HG03025 (cell line): ENCODE results near the gene NXPH4.

Source experiments
- ATAC-seq: cut with Tn5 transposase; IDR thresholded peaks from one replicate; pipeline ENCODE4 v1.9.1; 2021; ENCODE audit warnings: mild to moderate bottlenecking, moderate library complexity; ENCODE audit not compliant: unreplicated experiment, low FRiP score

NXPH4 gene

DNA sequence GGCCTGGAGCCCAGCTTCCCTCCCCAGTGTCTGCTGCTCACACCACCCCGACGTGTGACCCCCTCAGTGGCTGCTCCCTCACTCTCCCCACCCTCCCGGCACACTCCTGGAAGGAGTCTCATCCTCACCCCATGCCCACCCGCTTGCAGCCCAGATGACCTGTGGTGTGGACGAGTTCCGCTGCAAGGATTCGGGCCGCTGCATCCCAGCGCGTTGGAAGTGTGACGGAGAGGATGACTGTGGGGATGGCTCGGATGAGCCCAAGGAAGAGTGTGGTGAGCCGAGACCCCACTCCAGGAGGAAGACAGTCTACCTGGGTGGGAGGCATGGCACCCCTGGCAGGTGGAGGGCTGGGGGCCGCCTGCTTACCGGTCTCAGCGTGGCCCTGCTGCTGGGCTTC lies 15.0 kb upstream of the NXPH4 start:
- no peak for ATAC-seq

DNA sequence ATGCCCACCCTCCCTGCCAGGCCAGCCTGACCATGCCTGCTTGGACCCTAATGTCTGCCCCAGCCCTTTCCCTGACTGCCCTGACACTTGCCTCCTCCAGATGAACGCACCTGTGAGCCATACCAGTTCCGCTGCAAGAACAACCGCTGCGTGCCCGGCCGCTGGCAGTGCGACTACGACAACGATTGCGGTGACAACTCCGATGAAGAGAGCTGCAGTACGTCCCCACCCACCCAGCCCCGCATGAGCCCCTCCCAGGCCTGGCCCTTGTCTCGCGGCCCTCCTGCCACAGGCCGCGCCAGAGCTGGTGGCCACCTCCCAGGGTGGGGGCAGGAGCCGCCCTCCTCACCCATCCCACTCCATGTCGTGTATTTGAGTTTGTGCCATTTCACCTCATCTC lies 14.3 kb upstream of the NXPH4 start:
- no peak for ATAC-seq

DNA sequence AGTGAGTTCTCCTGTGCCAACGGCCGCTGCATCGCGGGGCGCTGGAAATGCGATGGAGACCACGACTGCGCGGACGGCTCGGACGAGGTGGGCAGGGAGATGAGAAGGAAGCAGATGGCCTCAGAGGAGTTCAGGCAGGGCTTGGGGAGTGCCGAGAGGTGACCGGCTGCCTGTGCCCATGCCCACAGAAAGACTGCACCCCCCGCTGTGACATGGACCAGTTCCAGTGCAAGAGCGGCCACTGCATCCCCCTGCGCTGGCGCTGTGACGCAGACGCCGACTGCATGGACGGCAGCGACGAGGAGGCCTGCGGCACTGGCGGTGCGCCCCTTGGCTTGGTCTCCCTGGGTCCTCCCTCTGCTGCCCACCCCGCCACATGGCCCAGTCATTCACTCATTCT lies 13.4 kb upstream of the NXPH4 start:
- no peak for ATAC-seq

DNA sequence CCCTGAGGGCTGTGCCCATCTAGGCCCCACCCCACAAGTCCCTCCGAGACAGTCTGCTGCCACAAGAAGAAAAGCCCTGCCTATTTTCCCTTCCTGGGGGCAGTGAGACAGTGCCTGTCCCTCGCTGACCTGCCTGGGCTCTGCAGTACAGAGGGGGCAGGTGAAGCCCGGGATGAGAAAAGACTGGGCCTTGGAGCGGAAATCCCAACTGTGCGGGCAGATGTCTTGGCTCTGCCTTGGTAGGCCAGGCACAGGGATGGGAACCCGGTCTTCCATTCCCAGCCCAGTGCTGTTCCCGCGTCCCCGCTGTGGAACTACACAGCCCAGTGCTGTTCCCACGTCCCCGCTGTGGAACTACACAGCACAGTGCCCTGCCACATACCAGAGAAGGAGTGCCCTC lies 12.8 kb upstream of the NXPH4 start:
- ATAC-seq = no peak

DNA sequence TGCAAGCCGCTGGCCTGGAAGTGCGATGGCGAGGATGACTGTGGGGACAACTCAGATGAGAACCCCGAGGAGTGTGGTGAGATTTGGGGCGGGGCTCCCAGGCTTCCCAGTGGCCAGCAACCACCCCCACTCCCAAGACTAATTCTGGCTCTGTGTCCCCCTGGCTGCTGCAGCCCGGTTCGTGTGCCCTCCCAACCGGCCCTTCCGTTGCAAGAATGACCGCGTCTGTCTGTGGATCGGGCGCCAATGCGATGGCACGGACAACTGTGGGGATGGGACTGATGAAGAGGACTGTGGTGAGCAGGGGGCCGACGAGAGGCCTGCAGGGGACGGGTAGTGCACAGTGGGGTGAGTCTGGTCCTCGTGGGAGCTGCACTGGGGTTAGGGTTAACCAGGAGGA lies 12.1 kb upstream of the NXPH4 start:
- no peak for ATAC-seq

DNA sequence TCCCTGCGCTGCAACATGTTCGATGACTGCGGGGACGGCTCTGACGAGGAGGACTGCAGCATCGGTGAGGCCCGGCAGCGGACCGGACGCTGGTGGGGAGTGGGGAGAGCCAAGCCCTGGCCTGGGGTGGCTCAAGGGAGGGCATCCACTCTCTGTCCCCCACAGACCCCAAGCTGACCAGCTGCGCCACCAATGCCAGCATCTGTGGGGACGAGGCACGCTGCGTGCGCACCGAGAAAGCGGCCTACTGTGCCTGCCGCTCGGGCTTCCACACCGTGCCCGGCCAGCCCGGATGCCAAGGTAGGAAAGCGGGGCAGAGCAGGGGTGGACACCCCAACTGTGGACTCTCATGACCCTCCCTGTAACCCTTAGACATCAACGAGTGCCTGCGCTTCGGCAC lies 11.4 kb upstream of the NXPH4 start:
- no peak for ATAC-seq

DNA sequence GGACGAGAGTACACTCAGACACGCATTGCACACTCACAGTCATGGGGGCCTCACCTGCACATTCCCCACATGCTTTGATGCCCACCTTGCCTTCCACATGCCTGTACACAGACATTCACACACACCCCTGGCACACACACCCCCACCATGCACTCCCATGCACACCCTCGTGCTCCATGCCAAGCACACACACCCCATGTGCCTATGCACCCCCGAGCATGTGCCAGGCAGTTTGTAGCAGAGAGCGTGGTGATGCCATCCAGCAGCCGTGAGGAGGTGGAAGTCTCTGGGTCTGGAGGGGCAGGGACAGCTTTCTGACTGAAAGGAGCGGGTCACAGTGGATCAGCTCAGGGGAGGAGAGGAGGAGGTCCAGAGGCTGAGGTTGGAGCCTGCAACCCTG lies 10.7 kb upstream of the NXPH4 start:
- no peak for ATAC-seq

DNA sequence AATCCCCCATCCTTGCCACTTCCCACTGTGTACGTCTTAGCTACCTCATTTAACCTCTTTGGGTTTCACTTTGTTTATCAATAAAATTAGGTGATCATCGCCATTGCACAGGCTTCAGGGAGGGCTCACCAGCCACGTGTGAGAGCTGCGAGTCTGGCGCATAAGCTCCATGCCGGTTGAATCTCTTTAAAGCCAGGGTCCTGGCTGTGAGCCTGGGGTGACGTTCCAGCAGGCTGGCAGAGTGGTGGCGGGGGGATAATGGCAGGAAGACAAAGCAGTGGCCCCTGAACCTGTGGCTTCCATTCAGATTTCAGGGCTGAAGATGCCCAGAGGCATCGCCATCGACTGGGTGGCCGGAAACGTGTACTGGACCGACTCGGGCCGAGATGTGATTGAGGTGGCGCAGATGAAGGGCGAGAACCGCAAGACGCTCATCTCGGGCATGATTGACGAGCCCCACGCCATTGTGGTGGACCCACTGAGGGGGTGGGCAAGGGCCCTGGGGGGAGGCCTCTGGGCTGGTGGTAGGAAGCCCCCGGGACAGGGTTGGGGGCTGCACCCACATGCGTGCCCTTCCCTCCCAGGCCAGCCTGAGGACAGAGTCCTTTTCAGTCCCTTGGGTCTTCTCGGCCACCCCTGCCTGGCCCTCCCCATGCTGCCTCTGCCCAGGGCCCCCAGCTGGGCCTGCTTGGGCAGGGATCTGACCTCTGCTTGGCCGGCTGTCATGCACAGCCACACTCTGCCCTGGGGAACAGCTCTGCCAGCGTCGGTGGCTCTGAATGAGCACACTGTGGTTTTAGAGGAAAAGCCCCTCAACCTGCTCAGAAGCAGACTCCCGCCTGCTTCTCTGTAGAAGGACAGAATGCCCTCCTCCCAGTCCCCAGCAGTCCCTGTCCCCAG lies 8.6 kb upstream of the NXPH4 start:
- no peak for ATAC-seq

DNA sequence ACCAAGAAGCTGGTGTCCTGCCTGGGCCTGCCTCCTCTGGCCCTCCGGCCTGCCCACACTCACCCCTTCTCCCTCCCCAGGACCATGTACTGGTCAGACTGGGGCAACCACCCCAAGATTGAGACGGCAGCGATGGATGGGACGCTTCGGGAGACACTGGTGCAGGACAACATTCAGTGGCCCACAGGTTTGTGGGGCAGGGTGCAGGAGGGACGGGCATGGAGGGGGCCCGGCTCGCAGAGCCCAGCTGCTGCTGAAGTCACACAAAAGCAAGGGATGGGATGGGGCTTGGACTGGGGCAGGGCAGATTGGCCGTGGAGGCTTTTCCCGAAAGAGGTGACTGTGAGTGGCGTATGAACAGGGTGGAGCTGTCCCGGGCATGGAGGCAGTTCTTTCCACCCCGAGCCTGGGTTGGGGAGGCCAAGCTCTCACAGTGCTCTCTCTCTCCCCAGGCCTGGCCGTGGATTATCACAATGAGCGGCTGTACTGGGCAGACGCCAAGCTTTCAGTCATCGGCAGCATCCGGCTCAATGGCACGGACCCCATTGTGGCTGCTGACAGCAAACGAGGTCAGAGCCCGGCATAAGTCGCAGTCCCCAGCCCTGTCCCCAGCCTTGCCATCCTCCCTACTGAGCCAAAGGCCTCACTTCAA lies 7.8 kb upstream of the NXPH4 start:
- ATAC-seq = no peak

DNA sequence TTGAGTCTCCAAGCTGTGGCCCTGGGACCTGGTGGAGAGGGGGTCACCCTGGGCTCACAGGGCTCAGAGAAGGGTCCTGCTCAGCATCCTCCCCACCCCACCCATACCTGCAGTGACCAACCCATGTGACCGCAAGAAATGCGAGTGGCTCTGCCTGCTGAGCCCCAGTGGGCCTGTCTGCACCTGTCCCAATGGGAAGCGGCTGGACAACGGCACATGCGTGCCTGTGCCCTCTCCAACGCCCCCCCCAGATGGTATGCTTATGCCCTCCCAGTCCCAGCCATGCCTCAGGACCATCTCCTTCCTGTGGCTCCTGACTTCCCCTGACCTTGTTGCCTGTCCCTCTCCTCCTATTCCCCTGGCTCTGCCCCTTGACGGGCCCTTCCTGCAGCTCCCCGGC lies 6.7 kb upstream of the NXPH4 start:
- ATAC-seq = no peak

DNA sequence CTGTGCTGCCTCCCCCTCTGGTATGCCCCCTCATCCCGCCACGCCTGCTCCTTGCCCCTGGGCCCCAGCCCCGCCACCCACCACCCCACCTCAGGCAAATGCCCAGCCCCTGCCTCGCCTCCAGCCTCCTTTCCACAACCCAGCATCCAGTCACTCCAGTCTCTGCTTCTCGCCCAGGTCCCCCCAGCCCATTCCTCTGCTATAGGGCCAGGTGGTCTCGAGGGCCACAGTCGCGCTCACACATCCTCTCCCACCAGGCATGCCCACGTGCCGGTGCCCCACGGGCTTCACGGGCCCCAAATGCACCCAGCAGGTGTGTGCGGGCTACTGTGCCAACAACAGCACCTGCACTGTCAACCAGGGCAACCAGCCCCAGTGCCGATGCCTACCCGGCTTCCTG lies 6.1 kb upstream of the NXPH4 start:
- ATAC-seq = no peak

DNA sequence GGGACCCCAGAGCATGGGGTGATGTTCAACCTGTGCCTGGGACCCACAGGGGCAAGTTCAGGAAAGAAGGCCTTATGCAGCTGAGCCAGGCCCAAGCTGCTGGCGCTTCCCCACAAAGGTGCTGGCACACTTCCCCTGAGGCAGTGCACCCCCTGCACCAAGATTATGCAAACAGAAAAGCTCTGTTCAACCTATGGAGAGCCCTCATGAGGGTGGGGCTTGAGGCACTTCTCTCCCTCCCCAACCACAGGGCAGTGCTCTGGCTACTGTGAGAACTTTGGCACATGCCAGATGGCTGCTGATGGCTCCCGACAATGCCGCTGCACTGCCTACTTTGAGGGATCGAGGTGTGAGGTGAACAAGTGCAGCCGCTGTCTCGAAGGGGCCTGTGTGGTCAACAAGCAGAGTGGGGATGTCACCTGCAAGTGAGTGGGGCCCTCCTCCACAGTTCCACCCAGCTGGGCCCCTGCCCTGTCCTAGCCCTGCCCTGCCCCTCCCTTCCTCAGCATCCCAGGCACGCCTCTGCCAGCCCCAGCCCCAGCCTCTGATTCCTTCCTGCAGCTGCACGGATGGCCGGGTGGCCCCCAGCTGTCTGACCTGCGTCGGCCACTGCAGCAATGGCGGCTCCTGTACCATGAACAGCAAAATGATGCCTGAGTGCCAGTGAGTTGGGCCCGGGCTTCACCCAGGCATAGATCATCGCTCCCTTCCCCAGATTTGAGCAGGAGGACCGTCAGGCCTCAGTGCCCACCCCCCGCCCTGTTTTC lies 5.5 kb upstream of the NXPH4 start:
- ATAC-seq = no peak

DNA sequence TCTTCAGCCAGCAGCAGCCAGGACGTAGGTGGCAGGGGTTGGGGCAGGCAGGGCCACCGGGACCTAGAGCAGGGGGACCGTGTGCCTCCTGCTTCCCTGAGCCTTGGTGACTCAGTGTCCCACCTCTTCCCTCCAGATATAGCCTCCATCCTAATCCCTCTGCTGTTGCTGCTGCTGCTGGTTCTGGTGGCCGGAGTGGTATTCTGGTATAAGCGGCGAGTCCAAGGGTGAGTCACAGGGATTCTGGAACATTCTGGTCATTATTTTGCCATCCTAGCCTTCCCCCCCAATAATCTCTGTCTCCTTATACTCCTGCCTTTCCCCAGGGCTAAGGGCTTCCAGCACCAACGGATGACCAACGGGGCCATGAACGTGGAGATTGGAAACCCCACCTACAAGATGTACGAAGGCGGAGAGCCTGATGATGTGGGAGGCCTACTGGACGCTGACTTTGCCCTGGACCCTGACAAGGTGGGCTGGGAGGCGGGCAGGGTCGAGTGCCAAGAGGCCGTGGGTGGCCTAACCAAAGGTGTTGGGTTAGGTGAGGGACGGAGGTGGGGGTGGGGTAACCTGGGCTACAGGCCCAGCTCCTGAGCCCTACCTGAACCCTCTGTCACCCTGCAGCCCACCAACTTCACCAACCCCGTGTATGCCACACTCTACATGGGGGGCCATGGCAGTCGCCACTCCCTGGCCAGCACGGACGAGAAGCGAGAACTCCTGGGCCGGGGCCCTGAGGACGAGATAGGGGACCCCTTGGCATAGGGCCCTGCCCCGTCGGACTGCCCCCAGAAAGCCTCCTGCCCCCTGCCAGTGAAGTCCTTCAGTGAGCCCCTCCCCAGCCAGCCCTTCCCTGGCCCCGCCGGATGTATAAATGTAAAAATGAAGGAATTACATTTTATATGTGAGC lies 4.5 kb upstream of the NXPH4 start:
- no peak for ATAC-seq

DNA sequence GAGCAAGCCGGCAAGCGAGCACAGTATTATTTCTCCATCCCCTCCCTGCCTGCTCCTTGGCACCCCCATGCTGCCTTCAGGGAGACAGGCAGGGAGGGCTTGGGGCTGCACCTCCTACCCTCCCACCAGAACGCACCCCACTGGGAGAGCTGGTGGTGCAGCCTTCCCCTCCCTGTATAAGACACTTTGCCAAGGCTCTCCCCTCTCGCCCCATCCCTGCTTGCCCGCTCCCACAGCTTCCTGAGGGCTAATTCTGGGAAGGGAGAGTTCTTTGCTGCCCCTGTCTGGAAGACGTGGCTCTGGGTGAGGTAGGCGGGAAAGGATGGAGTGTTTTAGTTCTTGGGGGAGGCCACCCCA lies 3.9 kb upstream of the NXPH4 start:
- no peak for ATAC-seq

DNA sequence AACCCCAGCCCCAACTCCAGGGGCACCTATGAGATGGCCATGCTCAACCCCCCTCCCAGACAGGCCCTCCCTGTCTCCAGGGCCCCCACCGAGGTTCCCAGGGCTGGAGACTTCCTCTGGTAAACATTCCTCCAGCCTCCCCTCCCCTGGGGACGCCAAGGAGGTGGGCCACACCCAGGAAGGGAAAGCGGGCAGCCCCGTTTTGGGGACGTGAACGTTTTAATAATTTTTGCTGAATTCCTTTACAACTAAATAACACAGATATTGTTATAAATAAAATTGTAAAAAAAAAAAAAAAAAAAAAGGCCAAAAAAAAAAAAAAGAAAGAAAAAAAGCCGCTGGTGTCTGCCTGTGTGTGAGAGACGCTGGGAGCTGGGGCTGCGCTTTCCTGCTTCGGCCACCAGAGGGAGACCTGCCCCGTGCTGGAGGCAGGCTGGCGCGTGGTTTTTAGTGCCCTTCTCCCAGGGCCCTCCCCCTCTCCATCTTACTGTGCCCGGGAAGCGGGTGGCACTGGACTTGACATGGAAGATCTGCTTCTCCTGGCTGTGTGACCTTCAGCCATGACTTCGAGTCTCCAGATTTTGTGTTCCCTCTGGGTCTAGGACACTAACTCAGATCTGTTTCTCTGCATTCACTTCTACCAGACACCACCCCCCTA lies 3.4 kb upstream of the NXPH4 start:
- no peak for ATAC-seq

DNA sequence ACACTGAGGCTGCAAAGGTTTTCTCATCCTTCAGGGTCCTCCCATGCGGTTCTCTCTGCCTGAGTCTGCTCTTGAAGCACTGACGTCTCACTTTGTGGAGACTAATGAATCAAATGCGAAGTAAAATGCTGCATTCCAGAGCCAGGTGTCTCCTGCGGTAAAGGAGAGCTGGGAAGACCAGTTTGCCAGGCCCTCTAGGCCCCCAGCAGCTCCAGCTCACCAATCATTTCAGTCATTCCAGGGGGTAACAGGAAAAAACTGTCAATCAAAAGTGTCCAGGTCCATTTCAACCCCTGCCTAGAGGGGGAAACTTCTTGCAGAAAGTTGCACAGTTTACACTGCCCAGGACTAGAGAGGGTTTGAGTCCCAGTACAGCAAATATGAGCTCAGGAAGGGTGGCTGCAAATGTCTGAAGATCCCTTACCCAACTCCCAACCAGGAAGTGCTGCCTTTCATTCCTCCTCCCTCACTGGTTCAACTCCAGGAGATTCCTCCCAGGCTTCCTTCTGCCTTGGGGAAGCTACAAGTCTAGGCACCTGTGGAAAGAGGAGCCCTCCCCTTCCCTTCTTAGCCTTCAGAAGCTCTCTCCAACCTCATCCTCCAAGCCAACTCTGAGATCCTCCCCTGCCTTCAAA lies 2.7 kb upstream of the NXPH4 start:
- ATAC-seq = no peak

DNA sequence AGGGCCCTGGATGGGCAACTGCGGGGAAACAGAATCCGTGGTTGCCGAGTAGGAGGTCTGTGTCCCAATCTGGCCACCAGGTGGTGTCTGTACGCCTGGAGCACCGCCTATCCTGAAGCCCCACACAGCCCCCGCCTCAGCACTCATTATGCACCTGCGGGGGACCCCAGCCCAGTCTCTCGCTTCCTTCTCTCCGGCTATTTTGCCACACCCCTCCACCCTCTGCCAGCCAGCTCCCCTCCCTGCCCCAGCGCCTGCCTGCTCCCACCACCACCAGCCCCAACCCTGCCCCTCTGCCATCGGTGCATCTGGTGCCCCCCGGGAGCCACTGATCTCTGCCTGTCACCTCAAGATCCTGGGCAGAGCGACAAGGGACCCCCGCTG lies 2.2 kb upstream of the NXPH4 start:
- ATAC-seq = no peak

DNA sequence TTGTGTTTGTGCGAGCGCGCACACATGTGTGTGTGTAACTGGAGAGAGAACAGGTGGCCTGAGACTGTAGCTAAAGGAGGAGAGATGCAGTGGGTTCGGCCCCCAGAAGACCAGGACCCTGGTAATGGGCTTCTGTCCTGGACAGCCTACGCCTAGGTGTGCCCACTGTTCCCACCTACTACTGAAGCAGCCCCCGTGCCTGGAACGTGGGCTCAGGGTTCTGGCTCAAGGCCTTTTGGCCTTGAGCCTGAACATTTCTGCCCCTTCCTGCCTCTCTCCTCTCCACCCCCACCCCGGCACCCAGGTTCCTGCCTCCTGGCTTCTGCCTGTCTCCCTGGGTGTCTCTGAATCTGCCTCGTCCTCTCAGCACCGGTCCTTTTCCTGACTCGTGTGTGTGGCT lies 1.5 kb upstream of the NXPH4 start:
- no peak for ATAC-seq

DNA sequence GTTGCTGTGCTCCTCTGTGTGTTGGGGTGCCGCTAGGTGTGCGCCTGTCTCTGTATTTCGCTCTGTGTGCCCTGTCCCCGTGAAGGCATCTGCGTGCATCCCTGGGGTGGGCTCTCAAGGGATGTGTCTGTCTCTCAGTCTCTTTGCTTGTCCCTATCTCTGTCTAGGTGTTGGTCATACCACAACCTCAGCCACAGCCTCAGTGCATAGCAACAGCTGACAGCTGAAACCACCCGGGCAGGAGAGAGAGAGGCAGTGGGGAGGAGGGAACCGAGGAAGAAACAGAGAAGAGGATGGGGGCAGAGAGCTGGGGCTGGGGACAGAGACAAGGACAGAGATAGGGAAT lies 953 bp upstream of the NXPH4 start:
- ATAC-seq = no peak
